DND-41 (cell line): ENCODE data around the gene ETNK2.

Source experiments
- CTCF ChIP-seq: IDR thresholded peaks from 2 replicates; pipeline ENCODE4 v1.5.1; 2012; ENCODE audit warnings: borderline replicate concordance, low read length, moderate library complexity, mild to moderate bottlenecking; ENCODE audit not compliant: poor library complexity, severe bottlenecking; ENCODE audit errors: extremely low read depth
- EZH2 ChIP-seq: IDR thresholded peaks from 3 replicates; pipeline ENCODE4 v1.6.1; 2012; ENCODE audit warnings: borderline replicate concordance, low read depth, mild to moderate bottlenecking, moderate library complexity, low read length, inconsistent platforms; ENCODE audit not compliant: severe bottlenecking

- TF ChIP-seq EZH2 (no peak), CTCF (peak; percentile 10)
These were observed 38.7 kb downstream of the ETNK2 start for GRCh38 chr1:204112876-204113730.
